IMR-90 (cell line): Measurements from ENCODE around the gene AGAP4. TPM values are rescaled to one million over a fixed set of nuclear protein-coding genes. Genes with fewer than 3 reads are reported as not detected.

Experiments
- ATAC-seq: fragments of 200-7000 bp; cut with Tn5 transposase; 2 replicates; pipeline ENCODE4 v1.9.1; 2020; ENCODE audit warnings: low read depth, mild to moderate bottlenecking, moderate library complexity
- BruUV-seq: library from RNA; stranded (reverse); fragments of 400-500 nt; replicated peaks from 2 replicates; lab custom pipeline; 2021; lab: Mats Ljungman, UMichigan
- CTCF ChIA-PET: fragments of 300-600 bp; formaldehyde crosslinking; extraction: SDS; loops from one replicate; lab custom pipeline; 2021; ENCODE audit warnings: antibody characterized with exemption; lab: Yijun Ruan, JAX
- POLR2A ChIA-PET: fragments of 300-600 bp; sonication (Branson Sonifier 250); formaldehyde crosslinking; loops from one replicate; lab custom pipeline; 2022; ENCODE audit warnings: antibody characterized with exemption; ENCODE audit not compliant: unreplicated experiment; lab: Charles Lee
- DNase-seq: peaks from one replicate; pipeline ENCODE4 v3.0.0; 2013
- H2AFZ ChIP-seq: replicated peaks from 2 replicates; pipeline ENCODE3; 2013; ENCODE audit warnings: low read length, mild to moderate bottlenecking; ENCODE audit not compliant: poor library complexity
- H2AK5ac ChIP-seq: 2 replicates; pipeline ENCODE4 v1.6.1; 2013; ENCODE audit warnings: low read depth, low read length, inconsistent platforms
- H2AK9ac ChIP-seq: replicated peaks from 2 replicates; pipeline ENCODE3; 2013; ENCODE audit warnings: mild to moderate bottlenecking, low read depth, low read length, moderate library complexity; ENCODE audit not compliant: poor library complexity
- H2BK120ac ChIP-seq: 2 replicates; pipeline ENCODE4 v1.6.1; 2013; ENCODE audit warnings: low read depth, low read length, inconsistent platforms
- H2BK15ac ChIP-seq: 3 replicates; pipeline ENCODE4 v1.6.1; 2013; ENCODE audit warnings: low read depth, low read length, inconsistent platforms
- H2BK20ac ChIP-seq: 2 replicates; pipeline ENCODE4 v1.6.1; 2013; ENCODE audit warnings: low read depth, mild to moderate bottlenecking, inconsistent platforms, low read length, moderate library complexity
- H2BK5ac ChIP-seq: 2 replicates; pipeline ENCODE4 v1.6.1; 2013; ENCODE audit warnings: mild to moderate bottlenecking, low read depth, low read length, inconsistent platforms; ENCODE audit not compliant: poor library complexity, severe bottlenecking
- H3K14ac ChIP-seq: replicated peaks from 2 replicates; pipeline ENCODE4 v1.6.1; 2013; ENCODE audit warnings: low read depth, low read length, inconsistent platforms
- H3K18ac ChIP-seq: 2 replicates; pipeline ENCODE4 v1.6.1; 2013; ENCODE audit warnings: low read depth, low read length, control low read depth
- H3K23ac ChIP-seq: 2 replicates; pipeline ENCODE4 v1.6.1; 2013; ENCODE audit warnings: low read depth, low read length, inconsistent platforms
- H3K27ac ChIP-seq: 2 replicates; pipeline ENCODE4 v1.5.1; 2013; ENCODE audit warnings: mild to moderate bottlenecking, control low read depth, low read length; ENCODE audit not compliant: insufficient read depth
- H3K27me3 ChIP-seq: 2 replicates; pipeline ENCODE4 v1.6.1; 2013; ENCODE audit warnings: low read length; ENCODE audit not compliant: control insufficient read depth, insufficient read depth
- H3K36me3 ChIP-seq: 2 replicates; pipeline ENCODE4 v1.6.1; 2013; ENCODE audit warnings: low read length, mixed read lengths; ENCODE audit not compliant: control insufficient read depth, insufficient read depth
- H3K4ac ChIP-seq: 2 replicates; pipeline ENCODE4 v1.6.1; 2013; ENCODE audit warnings: low read depth, low read length, inconsistent platforms
- H3K4me1 ChIP-seq: 2 replicates; pipeline ENCODE4 v1.6.1; 2013; ENCODE audit warnings: low read length, mixed read lengths; ENCODE audit not compliant: control insufficient read depth, insufficient read depth
- H3K4me2 ChIP-seq: 2 replicates; pipeline ENCODE4 v1.6.1; 2013; ENCODE audit warnings: low read depth, mild to moderate bottlenecking, control low read depth, low read length, moderate library complexity
- H3K4me3 ChIP-seq: 2 replicates; pipeline ENCODE4 v1.5.1; 2013; ENCODE audit warnings: low read depth, mild to moderate bottlenecking, control low read depth, low read length, moderate library complexity; ENCODE audit not compliant: insufficient read depth
- H3K56ac ChIP-seq: 2 replicates; pipeline ENCODE4 v1.6.1; 2013; ENCODE audit warnings: low read length, inconsistent platforms; ENCODE audit not compliant: insufficient read depth; ENCODE audit errors: extremely low read depth
- H3K79me1 ChIP-seq, 2 experiments: 2 replicates each; pipeline ENCODE4 v1.6.1; 2013; ENCODE audit warnings: low read length in 2 of 2, inconsistent platforms in 1 of 2, low read depth in 1 of 2
- H3K9ac ChIP-seq: 2 replicates; pipeline ENCODE4 v1.6.1; 2013; ENCODE audit warnings: low read depth, low read length, control low read depth
- H3K9me1 ChIP-seq: 2 replicates; pipeline ENCODE4 v1.6.1; 2013; ENCODE audit warnings: low read length, inconsistent platforms; ENCODE audit not compliant: insufficient read depth
- H3K9me3 ChIP-seq: 2 replicates; pipeline ENCODE4 v1.6.1; 2013; ENCODE audit warnings: low read length; ENCODE audit not compliant: control insufficient read depth, insufficient read depth
- H4K20me1 ChIP-seq: 2 replicates; pipeline ENCODE4 v1.6.1; 2013; ENCODE audit warnings: low read length, inconsistent platforms; ENCODE audit not compliant: insufficient read depth
- H4K5ac ChIP-seq: 2 replicates; pipeline ENCODE4 v1.6.1; 2013; ENCODE audit warnings: mild to moderate bottlenecking, low read depth, low read length, control low read depth
- H4K8ac ChIP-seq, 2 experiments: 2 replicates each; pipeline ENCODE4 v1.6.1; 2013; ENCODE audit warnings: low read depth in 2 of 2, low read length in 2 of 2, control low read depth in 1 of 2, inconsistent platforms in 1 of 2
- H4K91ac ChIP-seq: 2 replicates; pipeline ENCODE4 v1.6.1; 2013; ENCODE audit warnings: low read depth, low read length, inconsistent platforms; ENCODE audit not compliant: insufficient read depth
- BHLHE40 ChIP-seq: fragments of 150-350 bp; IDR thresholded peaks from 2 replicates; pipeline ENCODE4 v1.6.1; 2016; ENCODE audit warnings: mild to moderate bottlenecking, low read depth, low read length
- CEBPB ChIP-seq: IDR thresholded peaks from 2 replicates; pipeline ENCODE4 v1.6.1; 2012; ENCODE audit warnings: low read depth, low read length, improper control_type of control experiment
- CHD1 ChIP-seq: IDR thresholded peaks from 2 replicates; pipeline ENCODE4 v1.6.1; 2012; ENCODE audit warnings: low read depth, low read length, improper control_type of control experiment
- CTCF ChIP-seq: conservative IDR thresholded peaks from 2 replicates; pipeline ENCODE4 v1.5.1; 2012; ENCODE audit warnings: mild to moderate bottlenecking, low read depth, low read length, improper control_type of control experiment
- ELK1 ChIP-seq: fragments of 150-350 bp; IDR thresholded peaks from 2 replicates; pipeline ENCODE4 v1.6.1; 2016; ENCODE audit warnings: low read depth, mild to moderate bottlenecking, low read length, moderate library complexity, borderline replicate concordance
- FOS ChIP-seq: fragments of 150-350 bp; IDR thresholded peaks from 2 replicates; pipeline ENCODE4 v1.6.1; 2016; ENCODE audit warnings: low read depth, low read length
- MAFK ChIP-seq: IDR thresholded peaks from 2 replicates; pipeline ENCODE4 v1.6.1; 2012; ENCODE audit warnings: low read depth, low read length, improper control_type of control experiment
- MAZ ChIP-seq: IDR thresholded peaks from 2 replicates; pipeline ENCODE4 v1.6.1; 2012; ENCODE audit warnings: low read depth, mild to moderate bottlenecking, low read length, improper control_type of control experiment, moderate library complexity, borderline replicate concordance
- MXI1 ChIP-seq: IDR thresholded peaks from 2 replicates; pipeline ENCODE4 v1.6.1; 2012; ENCODE audit warnings: low read depth, mild to moderate bottlenecking, low read length, moderate library complexity, borderline replicate concordance
- NFE2L2 ChIP-seq: fragments of 150-350 bp; IDR thresholded peaks from 2 replicates; pipeline ENCODE4 v1.6.1; 2016; ENCODE audit warnings: low read depth, mild to moderate bottlenecking, low read length
- POLR2A ChIP-seq: IDR thresholded peaks from 2 replicates; pipeline ENCODE4 v1.6.1; 2012; ENCODE audit warnings: mild to moderate bottlenecking, low read depth, low read length
- RAD21 ChIP-seq: IDR thresholded peaks from 2 replicates; pipeline ENCODE4 v1.6.1; 2012; ENCODE audit warnings: low read length, improper control_type of control experiment
- RCOR1 ChIP-seq: IDR thresholded peaks from 2 replicates; pipeline ENCODE4 v1.6.1; 2012; ENCODE audit warnings: mild to moderate bottlenecking, low read length, improper control_type of control experiment; ENCODE audit not compliant: insufficient replicate concordance
- RFX5 ChIP-seq: IDR thresholded peaks from 2 replicates; pipeline ENCODE4 v1.8.0; 2012; ENCODE audit warnings: low read depth, mild to moderate bottlenecking, low read length, moderate library complexity
- SMC3 ChIP-seq: fragments of 150-350 bp; IDR thresholded peaks from 2 replicates; pipeline ENCODE4 v1.6.1; 2016; ENCODE audit warnings: low read depth, mild to moderate bottlenecking, antibody characterized with exemption, low read length, moderate library complexity
- WGBS, 2 experiments: methylation state at CpG; one replicate each; pipeline versions ENCODE4 v1.1.5 to v1.1.7; 2013; ENCODE audit warnings: missing lambda C conversion rate in 2 of 2; ENCODE audit not compliant: insufficient read length in 1 of 2; ENCODE audit errors: extremely low coverage in 2 of 2; 5-methylcytosine and 5-hydroxymethylcytosine counted together
- dilution Hi-C: fragments of 300-500 bp; cut with HindIII; formaldehyde crosslinking; loops from one replicate; pipeline ENCODE4 v1.14.3; 2018; ENCODE audit warnings: low sequenced_read_pairs; ENCODE audit not compliant: unreplicated experiment
- in situ Hi-C: fragments of 300-500 bp; cut with MboI; formaldehyde crosslinking; loops from 3 replicates; pipeline ENCODE4 v1.14.3; 2019; ENCODE audit warnings: low sequenced_read_pairs, inconsistent platforms, mixed read lengths
- intact Hi-C: fragments of 100-400 bp; cut with micrococcal nuclease; formaldehyde crosslinking; loops from 2 replicates; pipeline ENCODE4 v1.10.0; 2022
- polyA plus RNA-seq, 3 experiments: library from polyadenylated mRNA; depleted of rRNA; stranded (reverse); fragments of >200 nt; gene quantifications; 2 replicates each; pipeline ENCODE4 v1.2.3, GENCODE V29; 2012; ENCODE audit warnings: low replicate concordance in 1 of 3
- total RNA-seq: library from RNA; depleted of rRNA; stranded (reverse); fragments of >200 nt; gene quantifications from 2 replicates; pipeline ENCODE4 v1.2.3, GENCODE V29; 2012
- TF ChIP-seq, protein P1 (sequence below): fragments of 150-350 bp; IDR thresholded peaks from 2 replicates; pipeline ENCODE4 v1.6.1; 2017; ENCODE audit warnings: mild to moderate bottlenecking, antibody characterized with exemption, low read length, low read depth

AGAP4 gene
- total and polyA plus RNA-seq, 2 of the 4 experiments (the other 2 are of a cell fraction), result 1.8 to 6.7 TPM

DNA sequence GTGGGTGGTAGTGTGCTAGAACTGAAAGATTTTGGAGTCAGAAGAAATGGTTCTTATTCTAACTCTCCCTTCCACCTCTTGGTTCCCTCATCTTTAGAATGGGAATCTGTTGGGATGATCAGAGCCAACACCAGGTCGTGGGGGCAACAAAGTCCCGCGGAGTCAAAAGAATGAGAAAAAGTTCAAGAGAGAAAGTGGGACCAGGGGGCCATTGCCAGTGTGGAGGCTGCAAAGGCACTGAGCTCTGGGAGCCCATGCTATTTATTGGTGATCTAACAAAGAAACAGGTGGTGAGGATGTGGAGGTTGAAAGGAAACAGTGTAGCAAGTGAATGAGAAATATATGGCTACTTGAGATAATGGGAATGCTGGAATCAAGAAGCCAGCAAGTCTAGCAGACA lies 29.4 kb downstream of the AGAP4 start:
- no peaks in the 10 kb centered on the region for H3K4me1 ChIP-seq
- no peaks in the 10 kb centered on the region for H3K36me3 ChIP-seq
- in situ Hi-C loops (no loop called here), dilution Hi-C loops (no loop called here), intact Hi-C loops (no loop called here)
- H3K4ac ChIP-seq, result no peak overlapping the region
- H3K9me3 ChIP-seq, result peaks cover 5% of the 10 kb centered on the region; the same call in 1 of the 2 replicates
- no peak overlapping the region for H3K4me2 ChIP-seq
- H3K18ac ChIP-seq, result no peak overlapping the region
- H3K9me1 ChIP-seq, result 0 out of 2 replicates have a peak, but pooled peaks cover 3% of the 10 kb centered on the region
- no peak overlapping the region for H3K14ac ChIP-seq
- no peak overlapping the region for H2BK20ac ChIP-seq
- H4K91ac ChIP-seq, result no peak overlapping the region
- ChIA-PET CTCF (no interaction called here), POLR2A (no interaction called here)
- H2BK15ac ChIP-seq, result no peak overlapping the region
- BruUV-seq, result no TSS peak
- H3K79me1 ChIP-seq, result no peaks in the 10 kb centered on the region
- no peak overlapping the region for H2AK5ac ChIP-seq
- WGBS, 2 experiments, result 87% methylated on average over 3 of the region's 3 CpGs; no CpG with 5 or more reads in 1 of the 2 experiments
- ATAC-seq (no peak), DNase-seq (no peak)
- H3K4me3 ChIP-seq, result no peak overlapping the region
- no peak overlapping the region for H2BK5ac ChIP-seq
- H3K9ac ChIP-seq, result no peak overlapping the region
- H3K27me3 ChIP-seq, result no peaks in the 10 kb centered on the region
- no peak overlapping the region for H2BK120ac ChIP-seq
- TF ChIP-seq ELK1 (no peak), MAFK (no peak), CHD1 (no peak), MXI1 (no peak), SMC3 (no peak), POLR2A (no peak), CEBPB (no peak), MAZ (no peak), RCOR1 (no peak), FOS (no peak), BHLHE40 (no peak), NFE2L2 (no peak), CTCF (no peak), RFX5 (no peak), RAD21 (no peak)
- TF ChIP-seq, protein P1, sequence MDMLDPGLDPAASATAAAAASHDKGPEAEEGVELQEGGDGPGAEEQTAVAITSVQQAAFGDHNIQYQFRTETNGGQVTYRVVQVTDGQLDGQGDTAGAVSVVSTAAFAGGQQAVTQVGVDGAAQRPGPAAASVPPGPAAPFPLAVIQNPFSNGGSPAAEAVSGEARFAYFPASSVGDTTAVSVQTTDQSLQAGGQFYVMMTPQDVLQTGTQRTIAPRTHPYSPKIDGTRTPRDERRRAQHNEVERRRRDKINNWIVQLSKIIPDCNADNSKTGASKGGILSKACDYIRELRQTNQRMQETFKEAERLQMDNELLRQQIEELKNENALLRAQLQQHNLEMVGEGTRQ, result no peak
- H3K56ac ChIP-seq, result no peak overlapping the region
- H3K27ac ChIP-seq, result no peak overlapping the region
- no peak overlapping the region for H2AFZ ChIP-seq
- H2AK9ac ChIP-seq, result no peak overlapping the region
- no peak overlapping the region for H3K23ac ChIP-seq
- H4K8ac ChIP-seq, result no peak overlapping the region
- no peaks in the 10 kb centered on the region for H4K20me1 ChIP-seq
- no peak overlapping the region for H4K5ac ChIP-seq
